Fibroblast of pulmonary artery (primary cell): ENCODE measurements around the gene ZBTB38.

Source experiments
- DNase-seq: peaks from one replicate; pipeline ENCODE4 v3.0.0-alpha.2; 2010; ENCODE audit warnings: low read depth
- H3K4me3 ChIP-seq: replicated peaks from 2 replicates; pipeline ENCODE4 v1.5.1; 2011; ENCODE audit warnings: low read depth, mild to moderate bottlenecking, control low read depth, low read length, moderate library complexity
- CTCF ChIP-seq: IDR thresholded peaks from 2 replicates; pipeline ENCODE4 v1.5.1; 2011; ENCODE audit warnings: mild to moderate bottlenecking, control low read depth, low read length, inconsistent platforms; ENCODE audit errors: missing control alignments

Gene ZBTB38

GRCh38 chr3:141380279-141380678, 12.0 kb downstream of the ZBTB38 start:
- TF ChIP-seq CTCF: no peak
- no peak overlapping the region for H3K4me3 ChIP-seq
- no peak for DNase-seq

GRCh38 chr3:141380987-141381386, 12.7 kb downstream of the ZBTB38 start:
- H3K4me3 ChIP-seq: no peak overlapping the region
- DNase-seq: no peak
- no peak for TF ChIP-seq CTCF

- no peak for TF ChIP-seq CTCF
- no peak overlapping the region for H3K4me3 ChIP-seq
- no peak for DNase-seq
Observed at GRCh38 chr3:141382571-141382970, 14.3 kb downstream of the ZBTB38 start.

- no peak overlapping the region for H3K4me3 ChIP-seq
- no peak for DNase-seq
- TF ChIP-seq CTCF: no peak
Observed at GRCh38 chr3:141383555-141384129, 15.3 kb downstream of the ZBTB38 start.

GRCh38 chr3:141384157-141384556, 15.9 kb downstream of the ZBTB38 start:
- no peak for TF ChIP-seq CTCF
- no peak overlapping the region for H3K4me3 ChIP-seq
- no peak for DNase-seq

- H3K4me3 ChIP-seq: peak overlapping the region; percentile 66
- TF ChIP-seq CTCF: no peak
- DNase-seq: no peak
Observed at GRCh38 chr3:141384575-141384974, 16.3 kb downstream of the ZBTB38 start.

GRCh38 chr3:141385406-141386125, 17.3 kb downstream of the ZBTB38 start:
- no peak for TF ChIP-seq CTCF
- DNase-seq: peak; percentile 39
- peak overlapping the region; percentile 66 for H3K4me3 ChIP-seq
